ENCODE data around the gene POC1A. TPM values are rescaled to one million over a fixed set of nuclear protein-coding genes. Genes with fewer than 3 reads are reported as not detected.
"Not testable (repeated sequence)": the region's sequence is repeated elsewhere in the genome, so short reads cannot be mapped to it uniquely, and the experiment has no call there.

POC1A gene
- polyA plus RNA-seq, 1 of the 3 experiments (the other 2 are of a cell fraction): 11.7 TPM

GRCh38 chr3:52173101-52173500 is 18.9 kb upstream of the POC1A start:
- Histone ChIP-seq H3K27me3 (ENCODE audit: insufficient read depth) (no peaks in the 10 kb centered on the region), H4K20me1 (ENCODE audit: insufficient read depth) (no peaks in the 10 kb centered on the region), H3K79me2 (ENCODE audit: insufficient read depth) (no peaks in the 10 kb centered on the region), H3K4me2 (no peak overlapping the region), H3K9ac (no peak overlapping the region), H3K36me3 (replicated peaks in 1 of 2; ENCODE audit: control insufficient read depth in 1 of 2, insufficient read depth in 2 of 2, low read length in 1 of 2) (no peaks in the 10 kb centered on the region), H3K4me3 (ENCODE audit: low read depth in 2 of 2, low read length in 1 of 2) (no peak overlapping the region), H3F3A (replicated peaks; ENCODE audit: insufficient read depth) (no peaks in the 10 kb centered on the region), H3K9me3 (no peaks in the 10 kb centered on the region), H3K4me1 (ENCODE audit: control insufficient read depth in 1 of 2, insufficient read depth in 2 of 2, low read depth in 1 of 2, low read length in 1 of 2) (peaks cover 0 to 11% of the 10 kb centered on the region in 2 experiments; a peak in 1 of 4 replicates), H3K27ac (ENCODE audit: low read depth in 2 of 2, low read length in 1 of 2) (no peak overlapping the region), H2AFZ (ENCODE audit: low read depth) (no peak overlapping the region), H3K9me2 (no peaks in the 10 kb centered on the region)
- DNase-seq: no peak
- ChIA-PET POLR2A (no interaction called here), CTCF (interaction anchor here (0.6 to 1.1 kb wide), 3 partner anchors 48 to 172 kb away, joined by 3 to 4 read pairs (median 3); no protein-coding TSS in a partner anchor)
- WGBS (ENCODE audit: low lambda C conversion rate): 73% methylated on average over 1 of the region's 1 CpG
- TF ChIP-seq PBX3 (IDR thresholded peaks at IDR 0.05) (no peak), MEF2A (IDR thresholded peaks at IDR 0.05; ENCODE audit: borderline replicate concordance, low read depth) (no peak), EP300 (IDR thresholded peaks at IDR 0.05; ENCODE audit: borderline replicate concordance in 1 of 2, low read depth in 1 of 2, low read length in 1 of 2) (no peak), NRF1 (IDR thresholded peaks at IDR 0.05; ENCODE audit: low read depth, low read length) (no peak), FOSL2 (IDR thresholded peaks at IDR 0.05; ENCODE audit: borderline replicate concordance, low read depth) (no peak)

- Histone ChIP-seq H4K20me1 (ENCODE audit: insufficient read depth) (no peaks in the 10 kb centered on the region), H2AFZ (ENCODE audit: low read depth) (no peak overlapping the region), H3K4me1 (ENCODE audit: control insufficient read depth in 1 of 2, insufficient read depth in 2 of 2, low read depth in 1 of 2, low read length in 1 of 2) (peaks cover 0 to 11% of the 10 kb centered on the region in 2 experiments; a peak in 1 of 4 replicates), H3K27me3 (ENCODE audit: insufficient read depth) (no peaks in the 10 kb centered on the region), H3K9me2 (no peaks in the 10 kb centered on the region), H3K79me2 (ENCODE audit: insufficient read depth) (no peaks in the 10 kb centered on the region), H3K27ac (ENCODE audit: low read depth in 2 of 2, low read length in 1 of 2) (no peak overlapping the region), H3F3A (replicated peaks; ENCODE audit: insufficient read depth) (no peaks in the 10 kb centered on the region), H3K9me3 (no peaks in the 10 kb centered on the region), H3K9ac (no peak overlapping the region), H3K4me2 (no peak overlapping the region), H3K4me3 (ENCODE audit: low read depth in 2 of 2, low read length in 1 of 2) (no peak overlapping the region), H3K36me3 (replicated peaks in 1 of 2; ENCODE audit: control insufficient read depth in 1 of 2, insufficient read depth in 2 of 2, low read length in 1 of 2) (no peaks in the 10 kb centered on the region)
- DNase-seq: no peak
- TF ChIP-seq MXI1 (IDR thresholded peaks at IDR 0.05; ENCODE audit: low read depth, low read length): no peak
- 80% methylated on average over 3 of the region's 5 CpGs for WGBS (ENCODE audit: low lambda C conversion rate)
- ChIA-PET POLR2A (no interaction called here), CTCF (no interaction called here)
These were observed 18.1 kb upstream of the POC1A start for GRCh38 chr3:52172262-52172757.

- POLR2A ChIA-PET: no interaction called here
- no peaks in the 10 kb centered on the region for H3K9me3 ChIP-seq
- no peak overlapping the region for H3K4me2 ChIP-seq
- H4K20me1 ChIP-seq (ENCODE audit: insufficient read depth): no peaks in the 10 kb centered on the region
- H3K9me2 ChIP-seq: no peaks in the 10 kb centered on the region
- TF ChIP-seq FOSL2 (IDR thresholded peaks at IDR 0.05; ENCODE audit: borderline replicate concordance, low read depth) (peak; percentile 40; the same call in 1 of the 2 replicates), POLR2AphosphoS5 (IDR thresholded peaks at IDR 0.05; ENCODE audit: low read depth, low read length) (no peak), CTCF (IDR thresholded peaks at IDR 0.05) (0 out of 2 replicates have a peak, but pooled peaks have one; percentile 14)
- no peaks in the 10 kb centered on the region for H3K79me2 ChIP-seq (ENCODE audit: insufficient read depth)
- CTCF ChIA-PET: no interaction called here
- no peak overlapping the region for H3K4me3 ChIP-seq (ENCODE audit: low read depth in 2 of 2, low read length in 1 of 2)
- no peak for DNase-seq
- H3K9ac ChIP-seq: no peak overlapping the region
- no peaks in the 10 kb centered on the region for H3K27me3 ChIP-seq (ENCODE audit: insufficient read depth)
- no peak overlapping the region for H3K27ac ChIP-seq (ENCODE audit: low read depth in 2 of 2, low read length in 1 of 2)
- peaks cover 0 to 5% of the 10 kb centered on the region in 2 experiments; a peak in 1 of 4 replicates for H3K4me1 ChIP-seq (ENCODE audit: control insufficient read depth in 1 of 2, insufficient read depth in 2 of 2, low read depth in 1 of 2, low read length in 1 of 2)
- no peaks in the 10 kb centered on the region for H3F3A ChIP-seq (replicated peaks; ENCODE audit: insufficient read depth)
- no peak overlapping the region for H2AFZ ChIP-seq (ENCODE audit: low read depth)
- WGBS (ENCODE audit: low lambda C conversion rate): 44% methylated on average over 2 of the region's 3 CpGs
- H3K36me3 ChIP-seq (replicated peaks in 1 of 2; ENCODE audit: control insufficient read depth in 1 of 2, insufficient read depth in 2 of 2, low read length in 1 of 2): no peaks in the 10 kb centered on the region
These were observed 17.5 kb upstream of the POC1A start for GRCh38 chr3:52171514-52172261.

GRCh38 chr3:52170217-52170616 is 16.0 kb upstream of the POC1A start:
- H3K79me2 ChIP-seq (ENCODE audit: insufficient read depth): not testable (repeated sequence)

More at GRCh38 chr3:52170217-52170616, 16.0 kb upstream of the POC1A start:
- H2AFZ ChIP-seq (ENCODE audit: low read depth); H3K4me1 ChIP-seq (ENCODE audit: control insufficient read depth in 1 of 2, insufficient read depth in 2 of 2, low read depth in 1 of 2, low read length in 1 of 2); POLR2A ChIA-PET; H3K9me2 ChIP-seq; H3K36me3 ChIP-seq (replicated peaks in 1 of 2; ENCODE audit: control insufficient read depth in 1 of 2, insufficient read depth in 2 of 2, low read length in 1 of 2); H3K9ac ChIP-seq; H3F3A ChIP-seq (replicated peaks; ENCODE audit: insufficient read depth); H3K9me3 ChIP-seq; H3K27ac ChIP-seq (ENCODE audit: low read depth in 2 of 2, low read length in 1 of 2); H3K27me3 ChIP-seq (ENCODE audit: insufficient read depth); H4K20me1 ChIP-seq (ENCODE audit: insufficient read depth); H3K4me2 ChIP-seq; H3K4me3 ChIP-seq (ENCODE audit: low read depth in 2 of 2, low read length in 1 of 2); DNase-seq: not testable (repeated sequence)
- 91% methylated on average over 3 of the region's 3 CpGs for WGBS (ENCODE audit: low lambda C conversion rate)
- CTCF ChIA-PET: interaction anchor here (0.8 to 1.6 kb wide), 5 partner anchors 14 to 167 kb away, joined by 3 to 4 read pairs (median 3); no protein-coding TSS in a partner anchor
